Mesenteric fat pad (tissue), 1 donor: ENCODE data around the gene CHCHD6. TPM values are rescaled to one million over a fixed set of nuclear protein-coding genes. Genes with fewer than 3 reads are reported as not detected.
A peak's percentile ranks its signal among the peaks of the same experiment; 100 is the strongest.

Experiments
- DNase-seq: peaks from one replicate; pipeline ENCODE4 v3.0.0-alpha.2; 2020; ENCODE audit warnings: low spot score
- total RNA-seq: library from RNA; stranded (reverse); fragmentation: NEBNext Ultra II Directional; extraction: Animal tissue kit (Norgen Biotek cat#: 25700); gene quantifications from one replicate; pipeline ENCODE4 v1.2.1, GENCODE V29; 2021
- donor health status: DM: yes; HTN: yes; CAD: no.

The CHCHD6 gene
- total RNA-seq, 1 donor from 2014 or later = 10.9 TPM

DNA sequence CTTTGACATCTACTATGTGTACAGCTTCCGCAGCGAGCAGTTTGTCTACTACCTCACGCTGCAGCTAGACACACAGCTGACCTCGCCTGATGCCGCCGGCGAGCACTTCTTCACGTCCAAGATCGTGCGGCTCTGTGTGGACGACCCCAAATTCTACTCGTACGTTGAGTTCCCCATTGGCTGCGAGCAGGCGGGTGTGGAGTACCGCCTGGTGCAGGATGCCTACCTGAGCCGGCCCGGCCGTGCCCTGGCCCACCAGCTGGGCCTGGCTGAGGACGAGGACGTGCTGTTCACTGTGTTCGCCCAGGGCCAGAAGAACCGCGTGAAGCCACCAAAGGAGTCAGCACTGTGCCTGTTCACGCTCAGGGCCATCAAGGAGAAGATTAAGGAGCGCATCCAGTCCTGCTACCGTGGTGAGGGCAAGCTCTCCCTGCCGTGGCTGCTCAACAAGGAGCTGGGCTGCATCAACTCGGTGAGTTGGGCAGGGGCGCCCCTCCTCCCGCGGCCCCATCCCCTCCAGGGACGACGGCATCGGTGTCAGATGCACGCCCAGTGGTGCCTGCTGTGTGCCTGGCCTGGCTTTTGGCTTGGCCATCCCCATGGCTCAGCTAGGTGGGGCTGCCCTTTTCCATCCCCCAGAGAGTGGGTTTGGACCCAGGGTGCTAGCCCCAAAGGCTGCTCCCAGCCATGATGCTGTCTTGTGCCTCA lies 285.4 kb downstream of the CHCHD6 start:
- DNase-seq = no peak

DNA sequence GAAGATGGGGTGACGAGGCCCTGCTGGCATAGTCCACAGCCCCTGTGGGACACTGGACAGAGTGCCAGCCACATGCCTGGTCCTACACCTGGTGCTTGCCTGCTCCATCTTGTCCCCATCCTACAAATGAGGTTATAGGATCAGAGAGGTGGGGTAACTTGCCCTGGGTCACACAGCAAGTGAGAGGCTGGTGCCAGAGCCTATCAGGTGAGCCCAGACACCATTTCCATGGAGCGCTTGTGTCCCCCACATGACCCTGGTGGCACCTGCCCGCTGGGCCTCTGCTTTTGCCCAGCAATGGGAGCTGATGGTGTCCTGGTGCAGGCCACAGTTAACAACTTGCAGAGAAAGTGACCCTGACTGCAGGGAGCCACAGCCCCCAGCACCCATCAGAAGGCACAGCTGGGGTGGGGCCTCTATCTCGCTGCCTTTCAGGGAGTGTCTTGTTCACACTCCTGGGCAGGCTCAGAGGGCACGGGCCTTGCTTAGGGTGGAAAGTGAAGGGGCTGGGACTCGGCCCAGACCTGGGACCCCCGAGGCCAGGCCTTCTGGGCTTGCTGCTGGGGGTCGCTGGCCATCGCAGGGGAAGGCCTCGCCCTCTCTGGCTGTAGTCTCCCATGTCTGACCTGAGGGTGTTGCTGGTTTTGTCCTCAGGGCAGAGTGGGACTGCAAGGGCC lies 286.1 kb downstream of the CHCHD6 start:
- no peak for DNase-seq

DNA sequence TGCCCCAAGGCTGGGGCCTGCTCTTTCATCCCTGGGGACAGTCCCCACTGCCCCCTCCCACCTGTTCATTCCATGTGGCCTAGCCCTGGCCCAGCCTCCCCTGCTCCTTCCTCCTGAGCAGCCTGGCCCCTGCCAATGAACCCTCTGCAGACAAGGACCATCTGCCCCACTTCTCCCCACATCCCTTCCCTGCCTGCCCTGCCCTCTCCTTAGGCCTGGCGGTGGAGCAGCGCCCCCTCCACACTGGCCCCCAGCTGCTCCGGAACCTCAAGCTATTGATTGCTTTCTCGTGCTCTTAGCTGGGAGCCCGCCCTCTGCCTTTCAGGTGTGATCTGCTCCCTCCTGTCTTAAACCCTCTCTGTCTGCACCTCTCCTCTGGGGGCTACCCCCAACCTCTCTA lies 286.9 kb downstream of the CHCHD6 start:
- DNase-seq = no peak

DNA sequence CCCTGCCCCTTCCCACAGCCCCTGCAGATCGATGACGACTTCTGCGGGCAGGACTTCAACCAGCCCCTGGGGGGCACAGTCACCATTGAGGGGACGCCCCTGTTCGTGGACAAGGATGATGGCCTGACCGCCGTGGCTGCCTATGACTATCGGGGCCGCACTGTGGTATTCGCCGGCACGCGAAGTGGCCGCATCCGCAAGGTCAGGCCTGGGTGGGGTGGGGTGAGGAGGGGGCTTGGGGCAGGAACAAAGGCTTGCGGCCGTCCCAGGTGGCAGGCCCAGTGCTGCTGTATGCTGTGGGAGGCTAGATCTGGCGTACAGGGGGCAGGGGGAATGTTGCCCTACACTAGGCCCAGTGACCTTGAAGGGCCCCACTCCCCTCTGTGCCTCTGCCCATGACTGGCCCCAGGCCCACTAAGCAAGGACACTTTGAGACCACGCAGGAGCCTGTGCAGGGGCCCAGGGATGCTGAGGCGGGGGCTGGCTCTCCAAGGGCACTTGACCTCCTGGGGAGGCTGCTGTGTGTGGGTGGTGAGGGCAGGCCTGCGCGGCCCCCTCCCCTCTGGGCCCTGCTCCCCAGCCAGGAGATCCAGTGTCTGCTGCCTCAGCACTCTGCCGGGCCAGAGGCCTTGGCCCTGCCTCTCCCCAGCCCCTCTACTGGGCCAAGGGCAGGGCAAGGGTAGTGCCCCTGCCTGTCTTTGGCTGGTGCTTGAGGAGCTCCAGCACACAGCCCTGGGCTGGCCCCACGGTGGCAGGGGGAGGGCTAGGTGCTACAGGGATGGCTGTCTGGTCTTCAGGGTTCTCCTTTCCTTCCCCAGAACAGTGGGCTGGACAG lies 287.5 kb downstream of the CHCHD6 start:
- no peak for DNase-seq

DNA sequence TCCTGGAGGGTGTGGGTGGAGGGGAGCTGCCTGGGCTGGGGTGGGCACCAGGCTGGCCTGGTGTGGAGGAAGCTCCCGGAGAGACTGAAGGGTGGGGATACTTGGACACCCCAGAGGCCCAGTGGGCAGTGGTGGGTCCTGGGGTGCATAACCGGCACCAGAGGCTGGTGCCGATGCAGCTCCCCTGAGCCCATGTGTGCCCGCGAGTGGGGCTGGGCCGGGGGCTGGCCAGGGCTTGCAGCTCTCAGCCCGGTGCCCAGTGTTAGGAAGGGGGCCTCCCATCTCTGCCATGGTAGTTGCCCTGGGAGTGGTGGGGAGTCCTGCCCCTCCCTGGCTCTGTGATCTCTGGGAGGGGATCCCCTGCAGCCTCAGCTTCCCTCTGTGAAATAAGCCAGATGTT lies 288.2 kb downstream of the CHCHD6 start:
- no peak for DNase-seq

DNA sequence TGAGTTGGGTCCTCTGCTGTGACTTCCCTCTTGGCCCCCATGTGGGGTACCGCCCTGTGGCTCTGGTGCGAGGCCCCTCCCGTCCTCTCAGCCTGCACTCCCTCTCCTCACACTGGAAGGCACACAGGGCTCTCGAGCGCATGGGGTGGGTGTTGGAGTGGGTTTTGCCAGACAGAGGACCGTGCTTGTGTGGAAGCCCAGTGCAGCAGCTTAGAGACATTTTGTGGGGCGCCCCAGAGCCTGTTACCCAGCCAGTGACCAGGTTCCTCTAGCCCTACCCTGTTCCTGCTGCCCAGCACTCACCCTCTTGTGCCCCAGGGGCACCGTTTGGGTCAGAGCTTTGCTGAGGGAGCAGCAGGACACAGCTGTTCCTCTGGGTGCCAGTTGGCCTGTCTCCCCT lies 288.7 kb downstream of the CHCHD6 start:
- no peak for DNase-seq

DNA sequence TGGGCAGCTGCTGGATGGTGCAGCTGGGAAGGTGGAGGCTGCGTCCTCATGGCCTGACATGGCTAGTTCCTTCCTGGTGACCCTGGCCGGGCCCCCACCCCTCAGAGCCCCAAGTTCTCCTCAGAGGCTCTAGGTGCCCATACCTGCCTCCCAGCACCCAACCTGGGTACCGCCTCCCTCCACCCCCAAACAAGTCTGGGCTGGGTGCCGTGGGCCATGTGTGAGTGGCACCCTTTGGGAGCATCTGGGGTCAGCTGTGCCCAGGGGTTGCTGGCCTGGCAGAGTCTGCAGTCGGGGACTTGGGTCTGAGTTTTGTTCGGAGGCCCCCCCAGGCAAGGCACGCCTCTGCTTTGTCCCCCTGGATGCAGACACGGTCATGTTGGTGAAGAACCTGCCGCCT lies 289.4 kb downstream of the CHCHD6 start:
- no peak for DNase-seq

DNA sequence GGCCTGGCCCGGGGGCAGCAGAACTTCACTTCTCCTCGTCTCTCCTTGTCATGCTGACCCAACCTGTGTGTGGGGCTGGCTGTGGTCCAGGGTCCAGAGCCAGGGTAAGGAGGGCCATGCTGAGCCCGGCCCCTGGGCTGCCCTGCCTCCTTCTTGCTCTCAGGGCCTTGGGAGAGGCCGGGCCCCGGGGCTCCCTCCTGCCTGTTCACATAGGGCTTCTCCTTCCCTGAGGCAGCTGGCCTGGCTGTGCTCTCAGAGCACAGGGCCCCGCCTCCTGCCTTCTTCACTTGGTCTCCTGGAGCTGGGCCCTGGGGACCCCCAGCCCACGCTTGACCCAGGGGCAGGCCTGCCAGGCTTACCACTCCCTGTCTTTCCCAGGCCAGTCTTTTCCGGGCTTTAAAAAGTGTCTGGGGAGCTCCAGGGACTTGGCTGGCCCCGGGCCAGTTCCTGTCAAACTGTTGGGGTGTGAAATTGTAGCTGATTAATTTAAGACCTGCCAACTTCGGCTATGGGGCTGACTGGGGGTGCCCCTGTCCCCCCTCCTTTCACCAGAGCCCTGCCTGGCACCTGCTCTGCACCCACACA lies 290.7 kb downstream of the CHCHD6 start:
- no peak for DNase-seq

DNA sequence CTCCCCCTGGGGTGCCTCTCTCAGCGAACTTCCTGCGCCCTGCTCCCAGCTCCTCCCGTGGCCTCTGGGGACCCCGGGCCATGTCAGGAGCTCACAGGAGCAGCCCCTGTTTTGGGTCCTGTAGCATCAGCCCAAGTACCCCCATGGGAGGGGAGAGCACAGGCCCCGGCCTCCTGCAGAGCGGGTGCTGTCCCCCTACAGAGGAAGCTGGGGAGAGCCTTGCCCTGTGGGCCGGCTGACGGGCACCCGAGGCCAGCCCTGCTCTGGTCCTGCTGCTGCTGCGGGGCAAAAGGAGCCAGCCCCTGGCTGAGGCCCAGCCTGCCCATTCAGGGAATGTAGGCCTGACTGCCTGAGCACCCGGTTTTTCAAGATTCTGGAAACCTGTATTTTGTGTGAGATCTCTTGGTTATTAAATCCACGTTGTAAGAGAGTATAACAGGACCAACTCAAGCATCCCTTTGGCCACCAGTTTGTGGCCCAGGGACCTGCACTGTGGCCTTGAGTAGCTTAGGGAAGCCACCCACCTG lies 291.3 kb downstream of the CHCHD6 start:
- no peak for DNase-seq

DNA sequence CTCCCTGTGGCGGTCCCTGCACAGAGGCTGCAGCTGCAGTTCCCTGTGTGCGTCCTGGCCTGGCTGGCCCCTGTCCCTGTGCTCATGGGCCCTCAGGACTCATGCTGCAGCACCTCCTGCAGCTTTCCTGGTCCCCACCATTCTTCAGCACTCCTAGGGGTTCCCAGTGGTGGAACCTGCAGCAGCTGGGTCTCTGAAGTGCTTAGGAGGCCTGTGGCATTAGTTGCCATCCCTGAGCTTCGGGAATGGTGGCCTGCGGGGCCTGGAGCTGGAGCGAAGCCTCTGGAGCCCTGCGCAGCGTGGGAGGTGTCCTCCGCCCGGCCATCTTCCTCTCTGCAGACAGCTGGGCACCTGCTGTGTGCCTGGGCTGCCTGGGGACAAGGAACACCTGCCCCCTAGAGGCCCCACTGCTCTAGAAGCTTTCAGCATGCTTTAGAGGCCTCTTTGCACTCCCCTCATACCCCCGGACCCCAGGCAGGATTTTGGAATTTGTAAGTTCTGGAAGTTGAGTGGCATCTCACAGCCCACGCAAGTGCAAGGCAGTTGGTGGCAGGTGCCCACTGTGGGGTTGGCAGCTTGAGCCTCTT lies 292.0 kb downstream of the CHCHD6 start:
- DNase-seq = no peak

DNA sequence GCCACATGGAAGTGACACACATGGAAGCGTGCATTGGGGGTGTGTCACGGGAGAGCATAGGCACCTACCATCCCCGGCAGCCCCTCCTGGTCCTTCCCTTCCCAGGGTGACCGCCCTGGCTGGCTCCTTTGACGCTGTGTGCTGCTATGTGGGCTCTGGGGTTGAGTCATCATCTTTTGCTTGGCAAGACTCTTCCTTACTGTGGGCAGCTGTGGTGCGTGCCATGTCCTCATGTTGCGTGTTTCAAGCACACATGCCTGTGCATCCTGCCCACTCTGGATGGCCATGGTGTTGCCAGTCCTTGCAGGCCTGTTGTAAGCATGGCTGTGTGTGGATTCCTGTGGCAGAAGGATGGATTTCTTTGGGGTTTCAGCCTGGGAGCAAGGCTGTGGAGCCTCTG lies 292.9 kb downstream of the CHCHD6 start:
- DNase-seq = no peak

DNA sequence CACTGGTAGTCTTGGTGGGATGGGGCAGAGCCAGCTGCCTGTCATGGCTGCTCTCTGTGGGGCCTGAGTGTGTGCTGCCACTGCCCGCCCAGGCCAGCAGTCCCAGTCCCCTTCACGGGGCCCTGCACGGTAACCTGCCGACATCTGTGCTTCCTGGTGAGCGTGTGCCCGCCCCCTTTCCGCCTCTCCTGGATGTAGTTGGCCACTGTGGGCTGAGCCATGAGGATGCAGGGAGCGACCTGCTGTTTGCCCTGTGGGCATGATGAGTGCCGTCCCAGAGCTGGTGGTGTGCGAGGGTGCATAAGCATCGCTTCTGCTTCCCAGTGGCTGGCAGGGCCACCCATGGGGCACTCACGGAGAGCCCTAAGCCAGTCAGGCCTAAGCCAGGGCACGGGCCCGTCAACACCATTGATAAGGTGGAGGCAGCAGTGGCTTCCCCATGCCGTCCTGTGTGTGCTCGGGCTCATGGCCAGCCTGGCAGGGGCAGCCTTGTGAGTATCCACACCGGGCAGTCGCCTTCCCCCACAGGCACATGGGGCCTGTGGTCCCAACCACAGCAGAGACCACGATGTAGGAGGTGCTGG lies 293.5 kb downstream of the CHCHD6 start:
- DNase-seq = no peak

DNA sequence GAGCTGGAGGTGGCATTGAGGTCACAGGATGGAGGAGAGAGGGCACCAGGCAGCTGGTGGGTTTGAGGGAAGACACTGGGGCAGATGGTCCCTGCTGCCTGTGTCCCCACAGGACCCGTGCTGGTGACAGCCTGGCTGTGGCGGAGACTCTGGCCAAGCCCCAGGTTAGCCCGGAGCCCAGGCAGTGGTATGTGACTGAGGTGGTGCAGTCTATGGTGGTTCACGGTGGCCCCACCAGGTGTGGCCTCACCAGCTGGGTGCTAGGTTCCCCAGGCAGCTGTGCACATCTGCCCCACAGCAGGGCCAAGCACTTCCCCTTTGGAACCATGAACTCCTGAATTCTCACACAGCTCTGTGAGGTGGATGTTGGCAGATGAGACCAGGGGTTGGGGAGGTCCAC lies 294.3 kb downstream of the CHCHD6 start:
- no peak for DNase-seq

DNA sequence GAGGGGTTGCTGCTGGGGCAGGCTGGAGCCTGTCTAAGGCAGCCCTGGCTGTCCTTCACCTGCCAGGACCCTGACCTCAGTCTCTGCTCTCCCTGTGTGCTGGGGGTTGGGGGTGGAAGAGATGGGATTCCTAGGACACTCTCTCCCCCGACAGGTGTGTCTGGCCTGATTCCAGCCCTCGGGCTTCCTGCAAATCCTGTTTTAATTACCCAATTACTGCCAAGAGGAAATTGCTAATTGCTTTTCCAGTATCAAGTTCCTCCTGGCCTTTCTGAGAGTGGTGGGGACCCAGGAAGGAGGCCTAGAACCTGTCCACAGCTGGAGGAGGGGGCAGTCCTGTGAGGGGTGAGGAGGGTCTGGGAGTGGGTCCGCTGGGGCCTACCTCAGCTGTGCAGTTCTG lies 294.7 kb downstream of the CHCHD6 start:
- DNase-seq = no peak

DNA sequence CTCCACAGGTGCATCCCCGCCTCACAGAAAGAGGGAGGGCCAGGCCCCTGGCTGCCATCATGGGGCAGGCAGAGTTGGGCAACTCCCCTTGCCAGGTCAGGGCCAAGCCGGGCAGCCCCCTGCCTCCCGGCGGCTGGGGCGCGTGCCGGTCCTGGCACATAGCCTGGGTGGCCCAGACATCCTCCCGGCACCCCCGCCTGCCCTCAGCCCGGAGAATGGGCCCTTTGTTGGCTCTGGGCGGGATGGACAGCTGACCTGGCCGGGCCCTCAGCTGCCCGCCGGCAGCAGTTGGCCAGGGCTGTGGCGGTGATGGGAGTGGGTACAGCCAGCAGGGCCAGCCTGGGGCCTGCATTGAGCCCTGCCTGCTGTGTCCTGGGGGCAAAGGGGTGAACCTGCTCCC lies 295.3 kb downstream of the CHCHD6 start:
- no peak for DNase-seq

DNA sequence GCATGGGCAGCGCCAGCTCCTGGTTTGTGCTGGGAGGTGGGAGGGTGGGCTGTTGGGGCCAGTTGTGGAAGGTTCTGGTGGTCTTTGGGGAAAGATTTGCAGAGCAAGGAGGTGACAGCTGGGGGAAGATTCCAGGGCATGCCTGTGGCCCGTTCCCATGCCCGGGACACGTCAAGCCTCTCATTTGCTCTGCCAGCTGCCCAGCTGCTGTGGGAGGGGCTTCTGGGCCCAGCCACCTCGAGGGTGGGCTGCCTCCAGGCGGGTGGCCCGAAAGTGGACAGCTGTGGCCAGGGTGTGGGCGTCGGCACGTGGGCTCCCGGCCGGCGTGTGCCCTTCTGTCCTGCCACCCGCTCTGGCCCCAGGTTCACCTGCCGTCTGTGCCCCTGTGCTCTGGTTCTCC lies 296.1 kb downstream of the CHCHD6 start:
- no peak for DNase-seq

DNA sequence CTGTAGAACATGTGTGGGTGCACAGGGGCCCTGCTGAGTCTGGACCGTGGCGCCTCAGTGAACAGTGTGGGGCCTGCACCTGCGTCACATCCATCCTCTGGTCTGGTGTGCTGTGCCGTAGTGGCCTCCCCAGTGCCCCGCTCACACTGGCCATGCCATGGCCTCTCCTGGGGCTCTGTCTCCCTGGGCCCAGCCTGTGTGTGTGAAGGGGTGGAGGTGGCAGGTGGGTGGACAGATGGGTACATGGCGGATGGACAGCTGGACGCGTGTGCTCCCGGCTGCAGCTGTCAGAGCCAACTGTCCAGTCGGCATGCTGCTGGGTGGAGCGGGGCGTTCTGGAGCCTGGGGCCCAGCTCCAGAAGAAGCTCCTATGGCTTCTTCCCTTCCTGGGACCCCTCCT lies 296.7 kb downstream of the CHCHD6 start:
- no peak for DNase-seq

DNA sequence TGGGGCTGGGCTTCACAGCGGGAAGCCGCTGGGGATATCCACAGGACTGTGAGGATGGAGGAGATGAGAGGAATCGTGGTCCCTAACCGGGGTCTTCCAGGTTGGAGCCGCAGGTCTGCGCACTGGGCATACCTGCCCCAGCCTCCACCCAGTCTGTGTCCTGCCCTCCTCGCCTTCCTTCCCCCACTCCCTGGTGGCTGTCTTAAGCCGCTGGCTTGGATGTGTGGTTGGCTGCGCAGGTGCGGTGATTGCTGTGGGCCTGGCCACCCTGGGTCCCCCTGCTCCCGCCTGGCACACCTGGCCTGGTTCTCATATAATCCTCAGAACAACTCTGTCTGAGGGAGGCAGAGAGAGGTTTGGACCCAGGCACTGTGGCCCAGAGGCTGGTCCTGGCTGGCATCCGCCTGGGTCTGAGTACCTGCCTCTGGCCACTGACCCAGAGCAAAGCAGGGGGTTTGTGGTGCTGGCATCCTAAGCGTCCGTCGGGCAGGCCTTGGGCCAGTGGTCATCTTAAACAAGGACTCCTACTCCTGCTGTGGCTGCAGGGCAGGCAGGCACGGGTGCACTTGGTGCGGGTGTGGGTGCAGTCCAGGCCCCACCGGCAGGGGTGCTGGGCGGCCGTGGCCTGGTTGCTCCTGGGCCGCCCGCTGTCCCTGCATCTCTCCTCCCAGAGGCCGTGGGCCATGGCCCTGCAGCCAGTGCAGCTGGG lies 297.6 kb downstream of the CHCHD6 start:
- DNase-seq = no peak

DNA sequence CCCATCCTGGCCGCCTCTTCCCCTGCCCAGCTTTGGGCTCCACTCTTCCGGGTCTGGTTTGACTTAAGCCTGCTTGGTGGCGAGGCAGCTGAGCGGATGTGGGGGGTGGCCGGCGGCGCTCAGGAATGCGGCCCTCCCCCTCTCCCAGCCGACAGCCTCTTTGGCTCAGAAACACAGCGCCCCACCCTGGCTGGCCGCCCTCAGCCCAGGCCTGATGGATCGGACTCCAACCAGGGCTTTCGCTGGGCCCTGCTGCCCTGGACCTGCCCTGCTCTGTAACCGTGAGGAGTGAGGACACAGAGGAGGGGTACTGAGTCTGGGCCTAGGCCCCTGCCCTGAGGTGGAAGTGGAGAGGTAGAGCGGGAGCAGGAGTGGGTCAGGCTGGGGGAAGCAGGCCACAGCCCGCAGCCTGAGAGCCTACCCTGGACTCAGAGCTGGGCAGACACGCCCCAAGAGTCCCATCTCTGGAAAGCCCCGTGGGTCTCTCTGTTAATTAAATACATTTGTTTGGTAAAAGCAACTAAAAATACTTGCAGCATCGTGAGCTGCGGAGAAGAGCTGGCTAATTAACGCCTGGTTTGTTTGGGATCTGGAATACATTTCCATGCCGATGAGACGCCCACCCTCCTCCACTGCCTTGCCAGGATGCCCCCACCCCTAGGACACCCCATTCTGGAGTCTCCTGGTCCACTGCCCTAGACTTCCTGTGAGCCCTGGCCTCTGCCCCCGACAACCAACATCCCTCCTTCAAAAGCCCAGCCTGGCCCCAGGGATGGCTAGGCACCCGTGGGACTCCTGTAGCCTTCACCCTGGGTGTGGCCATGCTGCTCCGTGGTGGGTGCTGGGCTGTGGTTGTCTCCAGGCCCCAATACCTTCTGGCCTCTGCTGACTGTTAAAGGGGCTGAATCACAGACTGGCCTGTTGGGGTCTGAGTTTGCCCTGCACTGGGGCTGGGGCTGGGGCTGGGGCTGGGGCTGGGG lies 298.4 kb downstream of the CHCHD6 start:
- DNase-seq = peak; percentile 93
